Measurements from ENCODE around the gene UBR4. TPM values are rescaled to one million over a fixed set of nuclear protein-coding genes. Genes with fewer than 3 reads are reported as not detected.
"Not testable (repeated sequence)": the region's sequence is repeated elsewhere in the genome, so short reads cannot be mapped to it uniquely, and the experiment has no call there.

The UBR4 gene
- 59.2 TPM for total RNA-seq
- polyA plus RNA-seq (ENCODE audit: insufficient read depth in 1 of 8, insufficient read length in 8 of 8, low replicate concordance in 1 of 8), result 10 to 100 TPM; 61.1 to 94.1 (median 76.6) TPM
- long read RNA-seq, donor 1, partial matches to known transcripts, result 0 of 1 reads
- long read RNA-seq, donor 1, other reads (novel, unspliced or antisense), result 0 of 1 reads
- long read RNA-seq, donor 2, result 0 reads
- long read RNA-seq, donor 3, partial matches to known transcripts, result 32 of 35 reads
- long read RNA-seq, donor 3, other reads (novel, unspliced or antisense), result 0 of 35 reads
- long read RNA-seq, donor 4, partial matches to known transcripts, result 0 of 2 reads
- long read RNA-seq, donor 4, other reads (novel, unspliced or antisense), result 0 of 2 reads
- long read RNA-seq, donor 5, partial matches to known transcripts, result 23 of 26 reads
- long read RNA-seq, donor 5, other reads (novel, unspliced or antisense), result 0 of 26 reads
- long read RNA-seq, donor 6, partial matches to known transcripts, result 0 of 6 reads
- long read RNA-seq, donor 6, other reads (novel, unspliced or antisense), result 0 of 6 reads
- long read RNA-seq, donor 7, result 0 reads
- long read RNA-seq, donor 8, partial matches to known transcripts, result 0 of 1 reads
- long read RNA-seq, donor 8, other reads (novel, unspliced or antisense), result 0 of 1 reads
- long read RNA-seq, donor 9, partial matches to known transcripts, result 0 of 1 reads
- long read RNA-seq, donor 9, other reads (novel, unspliced or antisense), result 0 of 1 reads
- long read RNA-seq, donor 10, partial matches to known transcripts, result 7 of 12 reads
- long read RNA-seq, donor 10, other reads (novel, unspliced or antisense), result 0 of 12 reads
- long read RNA-seq, donor 11, partial matches to known transcripts, result 0 of 3 reads
- long read RNA-seq, donor 11, other reads (novel, unspliced or antisense), result 0 of 3 reads

- Histone ChIP-seq H3K4me3 (ENCODE audit: low read length) (peak within 1 kb of the TSS; percentile 87), H3K27me3 (ENCODE audit: control insufficient read depth, insufficient read depth, low read length) (no peaks in the 10 kb centered on the region), H3K27ac (ENCODE audit: low read length) (peak within 1 kb of the TSS; percentile 96), H3K36me3 (ENCODE audit: control insufficient read depth, insufficient read depth, low read length) (no peaks in the 10 kb centered on the region), H3K4me1 (ENCODE audit: control insufficient read depth, insufficient read depth, low read length) (peaks cover 12% of the 10 kb centered on the region), H3K9me3 (replicated peaks; ENCODE audit: control insufficient read depth, low read depth, low read length) (no peaks in the 10 kb centered on the region)
- under 1% methylated on average over 75 of the region's 80 CpGs for WGBS (ENCODE audit: insufficient coverage)
- peak; percentile 97 for DNase-seq
Observed at GRCh38 chr1:19209990-19210771, at the start of gene UBR4. UBR4 (minus strand) TSS chr1:19210266; CDS start chr1:19210248, 18 bp downstream.

GRCh38 chr1:19258353-19258752 is 48.3 kb upstream of the UBR4 start:
- 82% methylated on average over 4 of the region's 10 CpGs for whole genome bisulfite sequencing (ENCODE audit: insufficient coverage)
- Histone ChIP-seq H3K27me3 (ENCODE audit: control insufficient read depth, insufficient read depth, low read length) (no peaks in the 10 kb centered on the region), H3K4me1 (ENCODE audit: control insufficient read depth, insufficient read depth, low read length) (peaks cover 19% of the 10 kb centered on the region), H3K4me3 (ENCODE audit: low read length) (no peak overlapping the region), H3K36me3 (ENCODE audit: control insufficient read depth, insufficient read depth, low read length) (peaks cover 55% of the 10 kb centered on the region), H3K9me3 (replicated peaks; ENCODE audit: control insufficient read depth, low read depth, low read length) (no peaks in the 10 kb centered on the region), H3K27ac (ENCODE audit: low read length) (no peak overlapping the region)
- no peak for DNase-seq

- H3K9me3 ChIP-seq (replicated peaks; ENCODE audit: control insufficient read depth, low read depth, low read length), result no peaks in the 10 kb centered on the region
- peaks cover 55% of the 10 kb centered on the region for H3K36me3 ChIP-seq (ENCODE audit: control insufficient read depth, insufficient read depth, low read length)
- no peaks in the 10 kb centered on the region for H3K27me3 ChIP-seq (ENCODE audit: control insufficient read depth, insufficient read depth, low read length)
- 69% methylated on average over 12 of the region's 15 CpGs for WGBS (ENCODE audit: insufficient coverage)
- no peak overlapping the region for H3K4me3 ChIP-seq (ENCODE audit: low read length)
- peaks cover 29% of the 10 kb centered on the region for H3K4me1 ChIP-seq (ENCODE audit: control insufficient read depth, insufficient read depth, low read length)
- DNase-seq, result no peak
- no peak overlapping the region for H3K27ac ChIP-seq (ENCODE audit: low read length)
Observed at GRCh38 chr1:19257178-19257914, 47.3 kb upstream of the UBR4 start.

- DNase-seq; H3K9me3 ChIP-seq (replicated peaks; ENCODE audit: control insufficient read depth, low read depth, low read length); H3K4me3 ChIP-seq (ENCODE audit: low read length); H3K27me3 ChIP-seq (ENCODE audit: control insufficient read depth, insufficient read depth, low read length); H3K27ac ChIP-seq (ENCODE audit: low read length): not testable (repeated sequence)
- 89% methylated on average over 2 of the region's 5 CpGs for WGBS (ENCODE audit: insufficient coverage)
- Histone ChIP-seq H3K36me3 (ENCODE audit: control insufficient read depth, insufficient read depth, low read length) (peaks cover 55% of the 10 kb centered on the region), H3K4me1 (ENCODE audit: control insufficient read depth, insufficient read depth, low read length) (peaks cover 30% of the 10 kb centered on the region)
Observed at GRCh38 chr1:19256301-19256700, 46.2 kb upstream of the UBR4 start.

- Histone ChIP-seq H3K9me3 (replicated peaks; ENCODE audit: control insufficient read depth, low read depth, low read length) (no peaks in the 10 kb centered on the region), H3K4me3 (ENCODE audit: low read length) (no peak overlapping the region), H3K27ac (ENCODE audit: low read length) (no peak overlapping the region), H3K36me3 (ENCODE audit: control insufficient read depth, insufficient read depth, low read length) (peaks cover 49% of the 10 kb centered on the region), H3K27me3 (ENCODE audit: control insufficient read depth, insufficient read depth, low read length) (no peaks in the 10 kb centered on the region), H3K4me1 (ENCODE audit: control insufficient read depth, insufficient read depth, low read length) (peaks cover 26% of the 10 kb centered on the region)
- no CpG with 5 or more reads among the region's 4 CpGs for WGBS (ENCODE audit: insufficient coverage)
- no peak for DNase-seq
Observed at GRCh38 chr1:19255288-19255687, 45.2 kb upstream of the UBR4 start.

GRCh38 chr1:19254416-19254815 is 44.4 kb upstream of the UBR4 start:
- no peak overlapping the region for H3K4me3 ChIP-seq (ENCODE audit: low read length)
- DNase-seq, result no peak
- peaks cover 22% of the 10 kb centered on the region for H3K4me1 ChIP-seq (ENCODE audit: control insufficient read depth, insufficient read depth, low read length)
- no peak overlapping the region for H3K27ac ChIP-seq (ENCODE audit: low read length)
- no peaks in the 10 kb centered on the region for H3K9me3 ChIP-seq (replicated peaks; ENCODE audit: control insufficient read depth, low read depth, low read length)
- H3K27me3 ChIP-seq (ENCODE audit: control insufficient read depth, insufficient read depth, low read length), result no peaks in the 10 kb centered on the region
- H3K36me3 ChIP-seq (ENCODE audit: control insufficient read depth, insufficient read depth, low read length), result peaks cover 41% of the 10 kb centered on the region

GRCh38 chr1:19251305-19252196 is 41.5 kb upstream of the UBR4 start, which contains the start of the genes EMC1 and MRTO4:
EMC1 (minus strand) TSS chr1:19251524; CDS start chr1:19251509, 15 bp downstream.
MRTO4 (plus strand) TSS chr1:19251805; CDS start chr1:19251836, 31 bp downstream.
- Histone ChIP-seq H3K27me3 (ENCODE audit: control insufficient read depth, insufficient read depth, low read length) (no peaks in the 10 kb centered on the region), H3K9me3 (replicated peaks; ENCODE audit: control insufficient read depth, low read depth, low read length) (no peaks in the 10 kb centered on the region), H3K27ac (ENCODE audit: low read length) (peak within 1 kb of the TSS; percentile 96), H3K36me3 (ENCODE audit: control insufficient read depth, insufficient read depth, low read length) (peaks cover 19% of the 10 kb centered on the region), H3K4me3 (ENCODE audit: low read length) (peak within 1 kb of the TSS; percentile 97), H3K4me1 (ENCODE audit: control insufficient read depth, insufficient read depth, low read length) (peaks cover 22% of the 10 kb centered on the region)
- DNase-seq, result peak; percentile 91
- WGBS (ENCODE audit: insufficient coverage), result under 1% methylated on average over 81 of the region's 81 CpGs

- H3K9me3 ChIP-seq (replicated peaks; ENCODE audit: control insufficient read depth, low read depth, low read length), result no peaks in the 10 kb centered on the region
- 2% methylated on average over 9 of the region's 14 CpGs for WGBS (ENCODE audit: insufficient coverage)
- H3K27ac ChIP-seq (ENCODE audit: low read length), result peak overlapping the region; percentile 96
- peaks cover 22% of the 10 kb centered on the region for H3K4me1 ChIP-seq (ENCODE audit: control insufficient read depth, insufficient read depth, low read length)
- peak overlapping the region; percentile 97 for H3K4me3 ChIP-seq (ENCODE audit: low read length)
- H3K36me3 ChIP-seq (ENCODE audit: control insufficient read depth, insufficient read depth, low read length), result peaks cover 13% of the 10 kb centered on the region
- DNase-seq, result no peak
- H3K27me3 ChIP-seq (ENCODE audit: control insufficient read depth, insufficient read depth, low read length), result no peaks in the 10 kb centered on the region
Observed at GRCh38 chr1:19250629-19251304, 40.7 kb upstream of the UBR4 start.

Data from muscle of leg (tissue), 16 donors.